GM19035 (cell line): ENCODE results near the gene TMPRSS2.

Experiments
- ATAC-seq: cut with Tn5 transposase; IDR thresholded peaks from one replicate; pipeline ENCODE4 v1.9.1; 2021; ENCODE audit not compliant: unreplicated experiment

Gene TMPRSS2

GRCh38 chr21:41482980-41483379 is 25.0 kb downstream of the TMPRSS2 start:
- no peak for ATAC-seq

GRCh38 chr21:41482301-41482700 is 25.7 kb downstream of the TMPRSS2 start:
- ATAC-seq: no peak

- ATAC-seq: no peak
These were observed 26.8 kb downstream of the TMPRSS2 start for GRCh38 chr21:41481191-41481590.

GRCh38 chr21:41480086-41480690 is 27.8 kb downstream of the TMPRSS2 start:
- ATAC-seq: no peak

GRCh38 chr21:41479686-41480085 is 28.3 kb downstream of the TMPRSS2 start:
- no peak for ATAC-seq

- ATAC-seq: no peak
These were observed 29.4 kb downstream of the TMPRSS2 start for GRCh38 chr21:41478319-41479177.

GRCh38 chr21:41477641-41478318 is 30.2 kb downstream of the TMPRSS2 start:
- ATAC-seq: no peak

GRCh38 chr21:41475714-41476420 is 32.1 kb downstream of the TMPRSS2 start:
- ATAC-seq: no peak

- ATAC-seq: no peak
These were observed 35.0 kb downstream of the TMPRSS2 start for GRCh38 chr21:41472753-41473548.

- ATAC-seq: no peak
These were observed 37.9 kb downstream of the TMPRSS2 start for GRCh38 chr21:41470054-41470453.

GRCh38 chr21:41466024-41466820 is 41.7 kb downstream of the TMPRSS2 start:
- ATAC-seq: no peak

GRCh38 chr21:41465176-41465781 is 42.7 kb downstream of the TMPRSS2 start:
- ATAC-seq: no peak

GRCh38 chr21:41460578-41461527 is 47.1 kb downstream of the TMPRSS2 start:
- ATAC-seq: no peak

- no peak for ATAC-seq
These were observed 47.9 kb downstream of the TMPRSS2 start for GRCh38 chr21:41459884-41460534.

- ATAC-seq: no peak
These were observed 49.4 kb downstream of the TMPRSS2 start for GRCh38 chr21:41458559-41458958.

GRCh38 chr21:41458121-41458520 is 49.8 kb downstream of the TMPRSS2 start:
- no peak for ATAC-seq

- no peak for ATAC-seq
These were observed 54.2 kb downstream of the TMPRSS2 start for GRCh38 chr21:41453761-41454160.

- ATAC-seq: no peak
These were observed 54.8 kb downstream of the TMPRSS2 start for GRCh38 chr21:41453198-41453597.
